Brain microvascular endothelial cell (primary cell): ENCODE results near the gene ADGRG1.

ENCODE experiments used
- DNase-seq: peaks from one replicate; pipeline ENCODE4 v3.0.0-alpha.2; 2020
- H3K27ac ChIP-seq: fragments of 250-450 bp; sonication (Bioruptor Pico); 2 replicates; pipeline ENCODE4 v1.5.1; 2020; ENCODE audit warnings: mild to moderate bottlenecking, moderate library complexity
- H3K27me3 ChIP-seq: fragments of 250-450 bp; sonication (Bioruptor Pico); replicated peaks from 2 replicates; pipeline ENCODE4 v1.5.1; 2020; ENCODE audit warnings: mild to moderate bottlenecking
- H3K36me3 ChIP-seq: fragments of 250-450 bp; sonication (Bioruptor Pico); replicated peaks from 2 replicates; pipeline ENCODE4 v1.5.1; 2020; ENCODE audit warnings: mild to moderate bottlenecking
- H3K4me3 ChIP-seq: 2 replicates; pipeline ENCODE4 v1.5.1; 2011; ENCODE audit warnings: low read depth, mild to moderate bottlenecking, control low read depth, low read length, moderate library complexity
- in situ Hi-C: cut with HindIII; loops from 2 replicates; pipeline ENCODE4 v1.10.0; 2017; ENCODE audit warnings: low sequenced_read_pairs, low pct_ligation_motif_present
- TF ChIP-seq, protein P1 (sequence below): IDR thresholded peaks from 2 replicates; pipeline ENCODE4 v1.5.1; 2011; ENCODE audit warnings: low read depth, mild to moderate bottlenecking, moderate library complexity, low read length, control low read depth, inconsistent platforms; ENCODE audit errors: missing control alignments

ADGRG1 gene

DNA sequence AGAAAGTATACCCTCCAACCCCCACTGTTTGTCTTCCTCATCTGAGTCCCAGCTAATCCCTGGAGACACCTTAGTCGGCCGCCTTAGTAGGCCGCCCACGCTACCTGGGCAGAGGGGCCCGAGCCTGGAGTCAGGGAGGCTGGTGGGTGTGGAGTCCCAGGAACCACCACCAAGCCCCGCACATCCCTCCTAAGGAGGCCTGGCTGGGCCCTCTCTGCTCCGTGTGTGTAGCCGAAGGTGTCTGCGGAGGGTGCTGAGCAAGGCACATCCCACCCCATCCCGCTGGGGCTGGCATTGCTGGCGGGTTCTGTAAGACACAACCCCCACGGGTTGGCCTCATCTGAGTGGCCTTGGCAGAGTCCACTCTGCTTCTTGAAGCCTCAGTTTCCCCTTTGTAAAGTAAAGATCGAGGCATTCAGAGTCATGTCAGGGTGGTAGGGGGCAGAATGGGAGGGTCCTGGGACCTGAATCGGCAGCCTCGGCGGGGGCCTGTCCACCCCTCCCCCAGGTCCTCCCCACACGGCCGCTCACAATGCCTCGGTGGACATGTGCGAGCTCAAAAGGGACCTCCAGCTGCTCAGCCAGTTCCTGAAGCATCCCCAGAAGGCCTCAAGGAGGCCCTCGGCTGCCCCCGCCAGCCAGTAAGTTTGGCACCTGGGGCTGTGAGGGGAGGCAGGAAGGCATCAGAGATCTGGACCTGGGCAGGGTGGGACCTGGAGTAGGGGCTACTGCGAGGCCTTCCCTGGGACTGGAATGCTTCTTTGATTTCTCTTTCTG is 24.5 kb downstream of the ADGRG1 start:
- H3K27ac ChIP-seq: no peak overlapping the region
- no peak overlapping the region for H3K4me3 ChIP-seq
- H3K36me3 ChIP-seq: no peaks in the 10 kb centered on the region
- in situ Hi-C loops: no loop called here
- no peaks in the 10 kb centered on the region for H3K27me3 ChIP-seq
- no peak for DNase-seq
- TF ChIP-seq, protein P1, sequence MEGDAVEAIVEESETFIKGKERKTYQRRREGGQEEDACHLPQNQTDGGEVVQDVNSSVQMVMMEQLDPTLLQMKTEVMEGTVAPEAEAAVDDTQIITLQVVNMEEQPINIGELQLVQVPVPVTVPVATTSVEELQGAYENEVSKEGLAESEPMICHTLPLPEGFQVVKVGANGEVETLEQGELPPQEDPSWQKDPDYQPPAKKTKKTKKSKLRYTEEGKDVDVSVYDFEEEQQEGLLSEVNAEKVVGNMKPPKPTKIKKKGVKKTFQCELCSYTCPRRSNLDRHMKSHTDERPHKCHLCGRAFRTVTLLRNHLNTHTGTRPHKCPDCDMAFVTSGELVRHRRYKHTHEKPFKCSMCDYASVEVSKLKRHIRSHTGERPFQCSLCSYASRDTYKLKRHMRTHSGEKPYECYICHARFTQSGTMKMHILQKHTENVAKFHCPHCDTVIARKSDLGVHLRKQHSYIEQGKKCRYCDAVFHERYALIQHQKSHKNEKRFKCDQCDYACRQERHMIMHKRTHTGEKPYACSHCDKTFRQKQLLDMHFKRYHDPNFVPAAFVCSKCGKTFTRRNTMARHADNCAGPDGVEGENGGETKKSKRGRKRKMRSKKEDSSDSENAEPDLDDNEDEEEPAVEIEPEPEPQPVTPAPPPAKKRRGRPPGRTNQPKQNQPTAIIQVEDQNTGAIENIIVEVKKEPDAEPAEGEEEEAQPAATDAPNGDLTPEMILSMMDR: no peak

DNA sequence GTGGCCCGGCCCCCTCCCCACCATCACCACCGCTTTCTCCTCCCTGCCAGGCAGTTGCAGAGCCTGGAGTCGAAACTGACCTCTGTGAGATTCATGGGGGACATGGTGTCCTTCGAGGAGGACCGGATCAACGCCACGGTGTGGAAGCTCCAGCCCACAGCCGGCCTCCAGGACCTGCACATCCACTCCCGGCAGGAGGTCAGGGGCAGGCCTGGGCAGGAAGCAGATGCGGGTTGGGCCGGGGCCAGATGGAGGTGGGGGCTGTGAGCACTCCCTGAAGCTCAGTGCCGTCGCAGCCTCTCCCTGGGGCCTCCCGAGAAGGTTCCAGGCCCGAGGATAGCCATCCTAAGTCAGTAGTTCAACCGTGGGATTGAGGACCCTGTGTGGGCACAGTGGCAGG is 25.5 kb downstream of the ADGRG1 start:
- H3K36me3 ChIP-seq: no peaks in the 10 kb centered on the region
- TF ChIP-seq, protein P1: no peak
- no peak overlapping the region for H3K27ac ChIP-seq
- H3K4me3 ChIP-seq: no peak overlapping the region
- peak; percentile 9 for DNase-seq
- no peaks in the 10 kb centered on the region for H3K27me3 ChIP-seq
- in situ Hi-C loops: no loop called here

DNA sequence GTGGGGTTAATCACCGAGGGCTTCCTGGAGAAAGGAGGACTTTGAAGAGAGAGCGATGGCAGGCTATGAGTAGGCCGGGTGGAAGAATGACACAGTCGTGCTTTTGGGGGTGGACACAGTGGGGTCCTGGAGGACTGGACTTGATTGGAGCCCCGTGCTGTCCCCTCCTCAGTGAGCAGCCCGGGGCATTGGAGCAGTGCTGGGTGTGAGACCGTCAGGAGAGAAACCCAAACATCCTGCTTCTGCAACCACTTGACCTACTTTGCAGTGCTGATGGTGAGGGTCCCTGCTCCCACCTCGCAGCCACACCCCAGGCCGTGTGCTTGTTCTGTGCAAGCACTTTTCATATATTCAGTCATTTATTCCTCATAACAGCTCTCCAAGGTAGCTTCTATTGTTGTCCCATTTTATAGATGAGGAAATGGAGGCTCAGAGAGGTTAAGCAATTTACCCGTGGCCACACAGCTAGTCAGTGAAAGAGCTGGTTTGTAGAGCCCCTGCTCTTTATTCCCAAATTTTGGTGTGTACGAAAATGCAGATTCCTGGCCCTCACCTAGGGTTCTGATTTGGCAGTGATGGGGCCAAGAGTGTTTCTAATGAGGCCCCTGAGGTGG is 28.0 kb downstream of the ADGRG1 start:
- H3K27ac ChIP-seq: no peak overlapping the region
- in situ Hi-C loops: no loop called here
- DNase-seq: no peak
- H3K4me3 ChIP-seq: no peak overlapping the region
- no peaks in the 10 kb centered on the region for H3K27me3 ChIP-seq
- TF ChIP-seq, protein P1: no peak
- H3K36me3 ChIP-seq: no peaks in the 10 kb centered on the region

DNA sequence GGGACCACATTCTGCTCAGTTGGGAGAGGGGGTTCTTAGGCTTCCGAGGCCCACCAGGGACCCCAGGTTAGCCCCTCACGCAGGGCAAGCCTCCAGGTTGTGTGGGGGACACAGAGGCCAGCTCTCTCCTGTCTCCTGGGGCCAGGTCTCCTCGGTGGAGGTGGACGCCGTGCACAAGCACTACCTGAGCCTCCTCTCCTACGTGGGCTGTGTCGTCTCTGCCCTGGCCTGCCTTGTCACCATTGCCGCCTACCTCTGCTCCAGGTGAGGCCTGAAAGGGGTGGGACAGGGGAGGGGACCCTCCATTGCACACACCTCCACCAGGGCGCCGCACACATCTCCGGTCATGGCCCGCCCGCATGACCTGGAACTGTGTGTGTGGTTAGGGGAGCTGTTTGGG is 28.8 kb downstream of the ADGRG1 start:
- Histone ChIP-seq H3K27ac (no peak overlapping the region), H3K36me3 (no peaks in the 10 kb centered on the region), H3K27me3 (no peaks in the 10 kb centered on the region), H3K4me3 (no peak overlapping the region)
- DNase-seq: no peak
- TF ChIP-seq, protein P1: no peak
- in situ Hi-C loops: no loop called here

DNA sequence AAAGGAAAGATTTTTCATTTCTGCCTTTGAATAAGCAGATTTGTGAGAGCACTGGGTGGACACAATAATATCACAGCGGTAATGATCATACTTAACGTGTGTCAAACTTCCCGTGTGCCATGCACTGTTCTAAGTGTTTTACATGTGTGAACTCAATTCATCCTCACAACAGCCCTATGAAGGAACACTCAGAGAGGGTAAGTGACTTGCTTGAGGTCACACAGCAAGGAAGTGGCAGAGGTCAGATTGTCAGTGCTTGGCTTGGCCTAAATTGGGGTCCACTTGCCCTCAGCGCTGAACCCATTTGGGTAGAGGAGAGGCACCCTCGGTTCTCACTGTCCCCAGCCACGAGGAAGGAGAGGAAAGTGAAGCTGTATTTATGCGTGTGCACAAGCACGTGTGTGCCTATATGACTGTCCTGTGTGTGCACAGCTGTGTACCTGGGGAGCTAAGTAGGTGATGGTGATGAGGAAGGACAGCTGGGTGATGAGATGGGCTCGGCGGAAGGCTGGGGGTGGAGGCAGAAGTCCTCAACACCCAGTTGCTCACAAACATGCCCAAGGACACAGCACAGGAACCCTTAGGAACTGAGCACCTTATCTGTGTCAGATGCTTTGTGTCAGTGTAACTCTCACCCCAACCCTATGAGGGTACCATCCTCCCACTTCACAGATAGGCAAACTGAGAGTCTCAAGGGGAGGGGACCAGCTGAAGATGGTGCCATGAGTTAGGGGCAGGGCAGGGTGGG is 29.9 kb downstream of the ADGRG1 start:
- H3K27me3 ChIP-seq: no peaks in the 10 kb centered on the region
- TF ChIP-seq, protein P1: no peak
- H3K27ac ChIP-seq: no peak overlapping the region
- H3K4me3 ChIP-seq: no peak overlapping the region
- H3K36me3 ChIP-seq: no peaks in the 10 kb centered on the region
- DNase-seq: no peak
- in situ Hi-C loops: no loop called here
